Gastroesophageal sphincter (tissue), 4 donors: Measurements from ENCODE around the gene OBSCN. TPM values are rescaled to one million over a fixed set of nuclear protein-coding genes. Genes with fewer than 3 reads are reported as not detected.

ENCODE experiments used
- ATAC-seq: fragments of 150-250 bp; one replicate; pipeline ENCODE4 v1.9.1; 2016; ENCODE audit warnings: mild to moderate bottlenecking, moderate library complexity
- H3K27ac ChIP-seq, 4 donors: fragments of 200-600 bp; sonication (generic) in 3 of 4; 1 replicate in 3 of 4; 2 replicates in 1 of 4; pipeline ENCODE4 v1.5.1; 2016 to 2019
- H3K27me3 ChIP-seq: fragments of 200-600 bp; sonication (generic); one replicate; pipeline ENCODE4 v1.5.1; 2019
- H3K36me3 ChIP-seq, 2 donors: fragments of 200-600 bp; sonication (generic); one replicate each; pipeline ENCODE4 v1.5.1; 2019; ENCODE audit warnings: control low read depth in 1 of 2
- H3K4me1 ChIP-seq, 3 donors: fragments of 200-600 bp; sonication (generic); 1 replicate in 2 of 3; 2 replicates in 1 of 3; pipeline ENCODE4 v1.5.1; 2016 to 2019; ENCODE audit warnings: control low read depth in 2 of 3
- H3K4me3 ChIP-seq, 2 donors: fragments of 200-600 bp; sonication (generic); one replicate each; pipeline ENCODE4 v1.5.1; 2019; ENCODE audit warnings: mild to moderate bottlenecking in 1 of 2, moderate library complexity in 1 of 2
- H3K9me3 ChIP-seq, 3 donors: fragments of 200-600 bp; sonication (generic); one replicate each; pipeline ENCODE4 v1.5.1; 2017 to 2019; ENCODE audit warnings: control low read depth in 2 of 3
- EP300 ChIP-seq: sonication (generic); formaldehyde crosslinking; IDR thresholded peaks from one replicate; pipeline ENCODE4 v1.6.1; 2017; ENCODE audit warnings: antibody characterized with exemption, mild to moderate bottlenecking
- POLR2A ChIP-seq, 2 donors: fragments of 450-650 bp; IDR thresholded peaks; one replicate each; pipeline ENCODE4 v1.6.1; 2017; ENCODE audit warnings: antibody characterized with exemption in 2 of 2, mild to moderate bottlenecking in 2 of 2, moderate library complexity in 1 of 2
- POLR2AphosphoS5 ChIP-seq: sonication (generic); formaldehyde crosslinking; IDR thresholded peaks from one replicate; pipeline ENCODE4 v1.6.1; 2017; ENCODE audit warnings: antibody characterized with exemption
- WGBS, 2 donors: methylation state at CpG; one replicate each; pipeline ENCODE4 v1.1.5; 2018; ENCODE audit warnings: low coverage in 1 of 2; 5-methylcytosine and 5-hydroxymethylcytosine counted together
- total RNA-seq, 4 donors: library from RNA; depleted of rRNA; stranded (reverse); fragments of >200 nt; gene quantifications; one replicate each; pipeline ENCODE4 v1.1.0, GENCODE V29; 2016
- TF ChIP-seq, protein P1 (sequence below), 4 experiments: fragments of 200-600 bp in 2 of 4; fragments of 450-650 bp in 2 of 4; sonication (generic) in 1 of 4; IDR thresholded peaks; one replicate each; pipeline ENCODE4 v1.5.1; 2017 to 2019; ENCODE audit warnings: antibody characterized with exemption in 4 of 4, mild to moderate bottlenecking in 2 of 4, moderate library complexity in 2 of 4

Gene OBSCN
- total RNA-seq, 4 donors from 2014 or later = 11.1 to 28.4 (median 20.9) TPM

DNA sequence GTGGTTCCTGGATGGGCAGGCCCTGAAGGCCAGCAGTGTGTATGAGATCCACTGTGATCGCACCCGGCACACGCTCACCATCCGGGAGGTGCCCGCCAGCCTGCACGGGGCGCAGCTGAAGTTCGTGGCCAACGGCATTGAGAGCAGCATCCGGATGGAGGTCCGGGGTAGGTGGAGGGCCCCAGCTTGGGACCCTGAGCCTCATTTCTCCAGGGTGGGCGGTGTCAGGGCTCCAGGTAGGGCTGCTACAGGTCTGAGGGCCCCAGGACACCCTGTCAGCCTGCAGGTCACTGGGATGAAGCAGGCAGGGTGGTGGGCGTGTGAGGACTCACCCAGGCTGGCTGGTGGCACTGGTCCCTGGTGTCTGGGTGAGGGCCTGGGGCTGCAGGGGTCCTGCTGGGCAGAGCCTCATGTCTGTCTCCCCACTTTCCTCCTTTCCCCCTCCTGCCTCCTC, 7.8 kb downstream of the OBSCN start:
- no peak overlapping the region for H3K4me3 ChIP-seq
- ATAC-seq = no peak
- peaks cover 0 to 25% of the 10 kb centered on the region in 2 donors for H3K36me3 ChIP-seq
- no peaks in the 10 kb centered on the region for H3K9me3 ChIP-seq
- H3K27ac ChIP-seq = no peak overlapping the region
- peaks cover 0 to 27% (median 8%) of the 10 kb centered on the region in 3 donors for H3K4me1 ChIP-seq
- 80% methylated on average over 1 of the region's 13 CpGs; no CpG with 5 or more reads in 1 of the 2 donors for WGBS, 2 donors
- peaks cover 37% of the 10 kb centered on the region for H3K27me3 ChIP-seq
- TF ChIP-seq EP300 = no peak
- TF ChIP-seq, protein P1, sequence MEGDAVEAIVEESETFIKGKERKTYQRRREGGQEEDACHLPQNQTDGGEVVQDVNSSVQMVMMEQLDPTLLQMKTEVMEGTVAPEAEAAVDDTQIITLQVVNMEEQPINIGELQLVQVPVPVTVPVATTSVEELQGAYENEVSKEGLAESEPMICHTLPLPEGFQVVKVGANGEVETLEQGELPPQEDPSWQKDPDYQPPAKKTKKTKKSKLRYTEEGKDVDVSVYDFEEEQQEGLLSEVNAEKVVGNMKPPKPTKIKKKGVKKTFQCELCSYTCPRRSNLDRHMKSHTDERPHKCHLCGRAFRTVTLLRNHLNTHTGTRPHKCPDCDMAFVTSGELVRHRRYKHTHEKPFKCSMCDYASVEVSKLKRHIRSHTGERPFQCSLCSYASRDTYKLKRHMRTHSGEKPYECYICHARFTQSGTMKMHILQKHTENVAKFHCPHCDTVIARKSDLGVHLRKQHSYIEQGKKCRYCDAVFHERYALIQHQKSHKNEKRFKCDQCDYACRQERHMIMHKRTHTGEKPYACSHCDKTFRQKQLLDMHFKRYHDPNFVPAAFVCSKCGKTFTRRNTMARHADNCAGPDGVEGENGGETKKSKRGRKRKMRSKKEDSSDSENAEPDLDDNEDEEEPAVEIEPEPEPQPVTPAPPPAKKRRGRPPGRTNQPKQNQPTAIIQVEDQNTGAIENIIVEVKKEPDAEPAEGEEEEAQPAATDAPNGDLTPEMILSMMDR (IDR thresholded peaks at IDR 0.05) = no peak
- no peak for TF ChIP-seq POLR2A (IDR thresholded peaks at IDR 0.05)
- no peak for TF ChIP-seq POLR2AphosphoS5

- WGBS, 2 donors = 46 to 100% methylated on average over 2 to 5 of the region's 53 CpGs
- Histone ChIP-seq H3K36me3 (peaks cover 0 to 25% of the 10 kb centered on the region in 2 donors), H3K27ac (no peak overlapping the region), H3K4me1 (peaks cover 0 to 27% (median 8%) of the 10 kb centered on the region in 3 donors), H3K9me3 (no peaks in the 10 kb centered on the region), H3K4me3 (no peak overlapping the region), H3K27me3 (peaks cover 29% of the 10 kb centered on the region)
- ATAC-seq = no peak
- no peak for TF ChIP-seq POLR2AphosphoS5
- TF ChIP-seq POLR2A (IDR thresholded peaks at IDR 0.05) = no peak
- no peak for TF ChIP-seq EP300
- TF ChIP-seq, protein P1 (IDR thresholded peaks at IDR 0.05) = no peak
Observed at GRCh38 chr1:228216371-228217320, 8.8 kb downstream of the OBSCN start.

DNA sequence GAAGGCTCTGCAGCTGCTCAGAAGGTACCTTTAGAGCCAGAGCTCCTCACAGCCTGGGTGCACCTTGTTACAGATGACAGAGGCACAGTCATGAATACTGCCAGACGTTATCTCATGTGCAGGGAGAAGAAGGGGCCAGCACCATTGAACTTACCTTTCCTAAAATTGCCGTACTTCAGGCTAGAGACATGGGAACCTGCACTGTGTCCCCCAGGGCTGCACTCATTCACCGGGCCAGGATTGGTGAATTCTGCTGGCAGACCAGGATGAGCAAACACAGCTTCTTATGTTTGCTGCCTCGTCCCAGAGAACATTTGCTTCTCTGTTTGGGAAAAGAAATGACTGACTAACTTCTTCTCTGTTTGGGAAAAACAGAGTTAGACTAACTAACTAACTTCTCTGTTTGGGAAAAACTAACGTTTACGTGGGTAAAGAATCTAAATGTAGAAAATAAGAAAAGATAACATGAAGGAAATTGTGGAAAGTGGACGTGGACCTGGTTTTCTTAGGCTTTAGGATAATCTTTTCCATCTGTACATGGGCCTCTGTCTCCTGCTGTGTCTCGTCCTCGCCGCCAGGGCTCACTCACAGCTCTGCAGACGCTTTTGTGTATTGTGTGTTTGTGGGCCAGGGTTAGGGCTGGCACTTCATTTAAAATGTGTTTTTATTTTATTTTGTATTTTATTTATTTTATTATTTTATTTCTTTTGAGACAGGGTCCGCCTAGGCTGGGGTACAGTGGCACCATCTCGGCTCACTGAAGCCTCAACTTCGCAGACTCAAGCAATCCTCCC, 9.9 kb downstream of the OBSCN start:
- Histone ChIP-seq H3K4me1 (peaks cover 0 to 18% (median 6%) of the 10 kb centered on the region in 3 donors), H3K27me3 (peaks cover 18% of the 10 kb centered on the region), H3K9me3 (no peaks in the 10 kb centered on the region), H3K4me3 (no peak overlapping the region), H3K27ac (no peak overlapping the region), H3K36me3 (peaks cover 0 to 25% of the 10 kb centered on the region in 2 donors)
- no peak for ATAC-seq
- TF ChIP-seq EP300 (no peak), POLR2A (IDR thresholded peaks at IDR 0.05) (no peak)
- TF ChIP-seq, protein P1 (IDR thresholded peaks at IDR 0.05) = no peak
- 75 to 82% methylated on average over 12 to 14 of the region's 14 CpGs for WGBS, 2 donors

GRCh38 chr1:228218513-228219244, 10.8 kb downstream of the OBSCN start:
- H3K4me3 ChIP-seq = no peak overlapping the region
- peaks cover 0 to 25% of the 10 kb centered on the region in 2 donors for H3K36me3 ChIP-seq
- H3K9me3 ChIP-seq = peaks cover 0 to under 1% (median 0%) of the 10 kb centered on the region in 3 donors
- peaks cover 0 to 9% (median 4%) of the 10 kb centered on the region in 3 donors for H3K4me1 ChIP-seq
- no peak for ATAC-seq
- TF ChIP-seq EP300 = no peak
- TF ChIP-seq, protein P1 (IDR thresholded peaks at IDR 0.05) = no peak
- no peak for TF ChIP-seq POLR2A (IDR thresholded peaks at IDR 0.05)
- TF ChIP-seq POLR2AphosphoS5 = no peak
- WGBS, 2 donors = 69% methylated on average over 2 of the region's 14 CpGs; no CpG with 5 or more reads in 1 of the 2 donors
- H3K27me3 ChIP-seq = peaks cover 9% of the 10 kb centered on the region
- H3K27ac ChIP-seq = no peak overlapping the region
